ENCODE measurements around the gene SLC44A2.

SLC44A2 gene

DNA sequence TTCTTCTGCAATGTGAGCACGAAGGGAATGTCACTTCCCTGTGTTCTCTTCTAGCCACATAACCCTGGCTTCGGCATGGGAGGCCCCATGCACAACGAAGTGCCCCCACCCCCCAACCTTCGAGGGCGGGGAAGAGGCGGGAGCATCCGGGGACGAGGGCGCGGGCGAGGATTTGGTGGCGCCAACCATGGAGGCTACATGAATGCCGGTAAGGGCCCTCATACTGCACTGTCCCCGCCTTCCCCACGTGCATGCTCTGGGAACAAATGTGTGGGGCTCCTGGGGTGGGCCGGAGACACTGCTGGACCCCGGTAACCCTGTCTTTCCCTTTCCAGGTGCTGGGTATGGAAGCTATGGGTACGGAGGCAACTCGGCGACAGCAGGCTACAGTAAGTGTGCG lies 58.2 kb downstream of the SLC44A2 start:
- no peak for DNase-seq

DNA sequence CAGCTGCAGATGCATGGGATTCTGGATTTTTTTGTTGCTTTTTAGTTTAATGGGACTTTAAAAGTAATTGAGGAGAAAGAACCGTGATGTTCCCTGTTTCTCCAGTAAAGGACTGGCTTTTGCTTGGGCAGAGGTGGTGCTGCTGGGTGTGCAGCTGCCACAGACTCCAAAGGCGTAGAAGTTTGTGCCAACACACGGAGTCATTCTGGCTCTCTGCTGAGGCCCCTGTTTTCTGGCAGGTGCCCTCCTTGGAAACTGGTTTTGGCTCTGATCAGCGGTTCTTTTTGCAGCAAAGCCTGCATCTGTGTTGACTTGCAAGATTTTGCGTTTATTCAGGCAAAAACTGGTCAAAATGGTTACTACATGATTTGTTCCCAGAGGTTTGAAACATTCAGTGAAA lies 59.9 kb downstream of the SLC44A2 start:
- DNase-seq = no peak

DNA sequence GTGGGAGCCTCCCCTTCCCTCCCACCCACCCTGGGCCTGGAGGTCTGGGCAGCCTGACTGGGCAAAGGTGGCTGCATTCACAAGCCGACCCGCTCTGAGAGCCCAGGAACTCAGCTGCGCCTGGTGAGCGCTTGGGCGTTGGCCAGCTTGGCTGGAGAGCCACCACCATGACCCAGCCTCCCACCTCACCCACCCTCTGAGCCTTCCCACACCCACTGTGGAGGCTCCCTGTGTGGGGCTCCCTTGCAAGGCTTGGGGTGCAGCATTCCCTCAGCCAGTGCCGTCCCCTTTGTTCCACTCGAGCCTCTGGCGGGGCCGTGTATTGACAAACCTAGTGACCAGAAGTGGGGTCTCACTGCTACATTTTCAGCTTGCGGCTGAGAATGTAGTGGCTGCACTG lies 60.8 kb downstream of the SLC44A2 start:
- no peak for DNase-seq

DNA sequence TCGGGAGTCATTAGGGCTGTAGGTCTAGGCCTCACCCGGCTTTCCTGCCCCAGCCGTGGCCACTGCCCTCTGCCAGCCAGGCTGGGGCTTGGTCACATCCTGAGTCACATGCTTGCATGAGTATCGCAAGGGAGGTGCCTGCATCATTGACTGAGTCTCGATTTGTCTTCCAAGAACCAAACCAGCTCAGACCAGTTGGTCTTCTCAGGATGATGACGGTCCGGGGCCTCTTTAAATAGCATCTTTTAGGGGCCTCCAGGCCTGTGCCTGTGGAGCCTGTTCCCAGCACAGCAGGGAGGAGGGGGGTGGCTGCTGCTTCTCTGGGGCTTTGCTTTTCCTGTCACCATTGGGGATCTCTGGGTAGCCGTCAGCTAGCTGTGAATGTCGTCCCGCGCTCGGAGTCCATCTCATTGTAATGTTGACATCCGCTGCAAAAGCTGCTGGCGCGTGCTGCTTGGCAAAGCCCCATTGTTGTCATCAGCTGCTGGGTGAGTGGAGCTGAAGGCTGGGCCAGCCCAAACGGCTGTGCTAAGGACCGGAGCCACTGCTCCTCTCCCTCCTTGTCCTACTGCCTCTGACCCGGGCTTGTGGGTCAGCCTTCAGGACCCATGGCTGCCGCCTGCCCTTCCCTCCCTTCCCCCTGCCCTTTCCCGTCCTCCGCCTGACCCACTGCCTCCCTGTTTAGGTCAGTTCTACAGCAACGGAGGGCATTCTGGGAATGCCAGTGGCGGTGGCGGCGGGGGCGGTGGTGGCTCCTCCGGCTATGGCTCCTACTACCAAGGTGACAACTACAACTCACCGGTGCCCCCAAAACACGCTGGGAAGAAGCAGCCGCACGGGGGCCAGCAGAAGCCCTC lies 61.5 kb downstream of the SLC44A2 start:
- DNase-seq = no peak

DNA sequence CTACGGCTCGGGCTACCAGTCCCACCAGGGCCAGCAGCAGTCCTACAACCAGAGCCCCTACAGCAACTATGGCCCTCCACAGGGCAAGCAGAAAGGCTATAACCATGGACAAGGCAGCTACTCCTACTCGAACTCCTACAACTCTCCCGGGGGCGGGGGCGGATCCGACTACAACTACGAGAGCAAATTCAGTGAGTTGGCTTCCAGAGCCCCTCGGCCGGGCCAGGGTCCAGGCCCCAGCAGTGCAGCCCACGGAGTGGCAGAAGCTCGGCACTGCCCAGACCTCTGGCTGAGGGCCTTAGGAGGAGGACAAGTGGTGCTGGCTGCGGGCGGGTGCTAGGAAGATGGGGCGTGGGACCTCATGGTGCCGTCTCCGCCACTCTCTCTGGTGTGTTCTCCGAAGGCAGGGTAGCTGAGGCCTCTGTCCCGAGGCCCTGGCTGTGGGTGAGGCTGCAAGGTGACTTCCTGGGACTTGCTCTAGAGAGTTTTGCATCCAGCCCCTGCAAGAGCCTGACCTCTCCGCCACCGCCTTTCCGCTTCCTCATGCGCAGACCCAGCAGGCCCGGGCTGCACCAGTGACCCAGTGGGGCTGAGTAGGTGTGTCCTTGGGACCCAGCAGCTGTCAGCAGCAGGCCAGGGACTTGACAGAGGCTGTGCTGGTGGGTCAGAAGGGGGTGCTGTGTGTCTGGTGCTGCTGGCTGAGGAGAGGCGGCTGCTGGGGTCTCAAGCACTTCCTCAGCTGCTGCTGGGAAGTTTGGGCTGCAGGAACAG lies 62.4 kb downstream of the SLC44A2 start:
- no peak for DNase-seq

DNA sequence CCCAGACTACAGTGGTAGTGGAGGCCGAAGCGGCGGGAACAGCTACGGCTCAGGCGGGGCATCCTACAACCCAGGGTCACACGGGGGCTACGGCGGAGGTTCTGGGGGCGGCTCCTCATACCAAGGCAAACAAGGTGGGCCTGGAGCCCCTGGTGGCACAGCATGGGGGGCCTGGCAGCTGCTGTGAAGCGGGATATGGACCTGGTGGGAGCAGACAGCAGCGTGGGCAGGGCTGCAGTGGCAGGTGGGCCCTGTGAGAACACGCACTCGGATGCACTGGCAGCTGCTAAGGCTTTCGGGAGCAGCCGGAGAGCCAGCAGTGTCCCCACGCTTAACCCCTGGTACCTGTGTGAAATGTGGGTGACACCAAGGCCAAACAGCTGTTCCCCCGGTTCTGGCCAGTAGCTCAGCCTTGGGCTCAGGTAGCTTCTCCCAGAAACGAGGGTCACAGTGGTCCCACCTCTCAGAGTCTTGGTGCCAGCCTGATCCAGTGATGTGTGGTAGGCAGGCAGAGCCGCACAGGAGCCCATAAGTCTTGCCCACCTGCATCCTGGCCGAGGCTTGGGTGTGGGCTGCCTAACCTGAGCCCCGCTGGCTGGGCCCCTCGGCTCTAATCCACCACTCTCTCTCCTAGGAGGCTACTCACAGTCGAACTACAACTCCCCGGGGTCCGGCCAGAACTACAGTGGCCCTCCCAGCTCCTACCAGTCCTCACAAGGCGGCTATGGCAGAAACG lies 63.4 kb downstream of the SLC44A2 start:
- DNase-seq = no peak

DNA sequence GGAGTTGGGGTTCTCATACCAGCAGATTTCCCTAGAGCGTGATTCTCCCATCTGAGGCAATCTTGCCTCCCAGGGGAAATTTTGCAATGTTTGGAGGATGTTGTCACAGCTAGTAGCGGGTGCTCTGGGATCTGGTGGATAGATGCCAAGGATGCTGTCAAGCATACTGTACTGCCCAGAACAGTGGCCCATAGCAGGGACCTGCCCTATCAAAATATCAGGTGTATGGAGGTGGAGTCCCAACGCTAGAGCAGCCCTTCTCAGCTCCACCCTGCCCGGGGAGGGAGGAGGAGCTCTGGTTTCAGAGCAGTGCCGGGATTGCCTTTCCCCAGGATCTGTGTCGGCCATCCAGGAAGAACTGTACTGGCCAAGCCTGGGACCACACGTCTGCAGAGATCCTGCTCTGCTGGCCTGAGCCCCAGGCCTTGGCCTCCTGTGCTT lies 65.0 kb downstream of the SLC44A2 start:
- DNase-seq = no peak

DNA sequence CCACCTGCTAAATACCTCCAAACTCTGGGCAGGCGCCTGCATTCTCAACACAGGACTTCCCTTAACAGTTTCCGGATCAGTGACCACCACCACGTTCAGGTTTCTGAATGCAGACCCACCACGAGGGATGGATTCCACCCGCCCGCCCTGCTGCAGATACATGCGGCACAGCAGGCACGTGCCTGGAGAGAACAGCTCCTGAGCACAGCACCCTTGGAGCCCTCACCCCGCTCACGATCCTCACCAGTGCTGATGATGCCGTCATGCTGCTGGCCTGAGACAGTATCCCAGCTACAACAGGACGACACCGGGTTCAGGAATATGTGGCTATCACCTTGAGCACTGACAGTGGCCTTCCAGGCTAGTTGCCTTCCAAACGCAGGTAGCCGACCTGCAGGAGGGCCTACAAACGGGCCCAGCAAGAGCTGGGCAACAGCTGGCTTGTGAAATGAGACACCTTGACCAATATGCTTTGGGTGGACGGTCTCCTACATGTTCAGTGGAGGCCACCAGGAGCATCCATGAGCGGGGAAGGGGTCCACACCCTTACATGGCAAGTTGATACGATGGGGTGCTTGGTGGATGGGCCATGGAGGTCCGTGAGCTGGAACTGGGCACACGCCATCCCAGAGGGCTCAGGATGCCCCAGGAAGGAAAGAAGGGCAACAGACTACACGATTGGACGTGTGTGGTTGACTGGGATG lies 66.0 kb downstream of the SLC44A2 start:
- no peak for DNase-seq

DNA sequence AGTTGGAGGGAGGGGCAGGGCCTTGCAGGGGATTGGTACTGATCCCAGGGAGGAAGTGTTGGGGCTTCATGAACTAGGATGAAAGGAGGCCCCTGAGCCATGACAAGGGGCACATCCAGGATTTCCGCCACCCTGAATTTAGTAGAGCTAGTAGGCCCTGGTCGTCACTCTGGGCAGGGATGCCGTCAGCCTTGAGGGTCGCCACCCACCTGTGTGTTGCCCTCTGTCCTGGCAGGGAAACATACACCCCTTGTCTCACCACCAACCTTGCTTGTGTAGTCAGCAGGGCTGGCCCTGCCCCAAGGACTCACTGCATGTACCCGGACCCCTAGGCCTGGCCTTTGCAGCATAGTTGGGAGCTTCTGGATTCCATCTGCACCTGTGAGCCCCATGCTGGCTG lies 66.5 kb downstream of the SLC44A2 start:
- DNase-seq = no peak

DNA sequence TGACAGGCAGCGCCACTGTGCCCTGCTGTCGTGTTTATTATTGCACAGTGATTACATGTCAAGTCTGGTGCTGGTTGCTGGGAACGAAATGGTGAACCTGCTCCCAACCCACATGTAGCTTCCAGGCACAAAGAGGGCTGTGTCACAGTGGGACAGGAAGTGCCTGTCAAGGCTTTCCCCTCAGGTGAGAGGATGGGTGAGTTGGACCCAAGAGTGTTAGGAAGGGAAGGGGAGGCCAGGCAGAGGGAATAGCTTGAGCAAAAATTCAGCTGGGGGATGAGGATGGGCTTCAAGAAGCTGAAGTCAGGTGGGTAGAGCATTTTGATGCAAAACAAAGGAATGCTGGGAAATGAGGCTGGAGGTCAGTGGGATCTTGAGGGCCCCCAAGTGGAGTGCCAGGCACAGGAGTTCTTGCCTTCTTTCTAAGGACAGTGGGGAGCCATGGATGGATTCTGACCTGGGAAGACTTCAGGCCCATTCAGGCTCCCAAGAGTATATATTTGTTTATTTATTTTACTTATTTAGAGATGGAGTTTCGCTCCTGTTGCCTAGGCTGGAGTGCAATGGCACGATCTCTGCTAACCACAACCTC lies 67.4 kb downstream of the SLC44A2 start:
- DNase-seq = no peak

Data from activated gamma-delta T cell (primary cell).